SHP77 (cell line): ENCODE measurements around the gene STK32B.

Experiments used
- DNase-seq, 2 experiments: peaks; one replicate each; lab custom pipeline; 2025; lab: John Stamatoyannopoulos, UW

Gene STK32B

DNA sequence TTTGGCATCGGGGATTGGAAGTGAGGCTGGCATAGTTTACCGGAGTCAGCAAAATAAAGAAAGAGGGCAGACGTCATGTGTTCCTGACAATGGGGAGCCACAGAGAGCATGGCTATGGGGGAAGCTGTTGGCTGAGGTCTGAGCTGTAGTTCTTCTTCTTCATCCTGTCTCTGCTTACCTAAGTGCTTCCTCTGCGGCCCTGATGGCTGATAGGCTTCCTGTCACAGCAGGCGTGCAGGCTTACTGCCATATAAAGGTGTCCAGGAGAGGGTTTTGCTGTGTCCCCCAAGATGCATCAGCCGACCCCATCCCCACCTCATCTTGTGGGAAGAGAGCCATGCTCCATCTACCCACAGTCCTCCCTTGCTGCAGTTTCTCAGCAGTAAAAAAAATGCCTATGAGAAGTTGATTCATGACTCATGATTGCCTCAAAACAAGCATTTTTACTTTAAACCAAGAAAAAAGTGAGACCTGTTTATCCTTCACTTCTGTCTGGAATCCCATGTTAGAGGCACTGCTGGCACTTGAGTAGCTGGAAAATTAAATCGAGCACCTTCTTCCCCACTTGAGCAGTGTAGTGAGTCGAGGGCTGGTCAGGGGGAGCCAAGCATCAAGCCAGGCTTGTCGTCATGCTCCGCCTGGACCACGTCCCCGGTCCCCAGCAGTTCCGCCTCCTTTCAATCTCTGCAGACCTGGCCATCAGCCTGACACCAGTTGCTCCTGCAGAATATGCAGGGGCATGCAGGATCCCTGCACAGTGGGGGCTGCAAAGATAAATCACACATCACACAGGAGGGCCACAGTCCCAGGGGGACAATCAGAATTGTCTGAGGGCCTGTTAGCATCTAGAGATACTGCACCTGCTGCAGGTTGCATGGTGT, 419.3 kb downstream of the STK32B start:
- no peak for DNase-seq

DNA sequence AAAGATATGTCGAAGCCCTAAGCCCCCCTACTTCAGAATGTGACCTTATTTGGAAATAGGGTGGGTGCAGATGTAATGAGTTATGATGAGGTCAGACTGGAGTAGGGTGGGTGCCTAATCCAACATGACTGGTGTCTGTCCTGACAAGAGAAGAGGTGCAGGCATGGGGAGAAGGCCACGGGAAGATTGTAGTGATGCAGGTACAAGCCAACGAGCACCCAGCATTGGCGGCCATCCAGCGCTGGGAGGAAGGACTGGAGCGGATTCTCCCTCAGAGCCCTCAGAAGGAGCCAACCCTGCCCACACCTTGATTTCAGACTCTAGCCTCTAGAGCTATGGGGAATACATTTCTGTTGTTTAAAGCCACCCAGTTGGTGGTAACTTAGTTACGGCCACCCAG, 419.9 kb downstream of the STK32B start:
- no peak for DNase-seq

DNA sequence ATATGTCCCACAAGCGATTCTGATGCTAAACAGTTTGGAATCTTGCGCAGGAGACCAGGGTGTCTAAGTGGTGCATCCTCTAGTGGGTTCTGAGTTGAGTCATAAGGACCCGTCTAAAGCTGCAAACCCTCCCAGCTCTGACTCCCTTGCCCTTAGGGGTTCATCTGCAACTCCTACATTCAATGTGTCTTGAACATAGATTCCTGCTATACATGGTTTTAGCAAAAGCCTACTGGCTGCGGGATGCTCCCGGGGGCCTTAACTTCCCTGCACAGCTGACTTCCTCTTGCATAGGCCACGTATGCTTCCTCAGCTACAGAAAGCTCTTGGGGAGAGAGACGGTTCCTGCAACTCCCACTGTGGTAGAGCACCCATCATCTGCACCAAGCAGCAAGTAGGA, 420.4 kb downstream of the STK32B start:
- DNase-seq: no peak

DNA sequence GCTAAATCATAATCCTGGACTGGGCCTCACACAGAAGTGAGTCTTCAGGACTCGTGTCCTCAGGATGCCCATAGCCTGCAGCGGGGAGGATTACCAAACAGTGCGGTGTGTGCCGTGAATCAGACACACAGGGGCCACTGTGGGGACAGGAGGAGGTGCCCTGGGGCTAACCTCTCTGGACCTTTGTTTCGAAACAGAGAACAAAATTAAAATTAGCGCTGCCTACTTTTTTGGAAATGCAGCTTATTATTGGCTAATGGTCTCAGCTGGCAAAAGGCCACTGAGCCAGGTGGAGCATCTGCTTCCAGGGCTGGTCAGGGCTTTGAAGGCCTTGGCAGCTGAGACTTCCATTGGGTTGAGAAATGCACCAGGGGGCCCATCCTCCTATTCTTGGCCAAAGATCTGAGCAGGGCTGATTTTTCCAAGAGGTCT, 420.9 kb downstream of the STK32B start:
- no peak for DNase-seq

DNA sequence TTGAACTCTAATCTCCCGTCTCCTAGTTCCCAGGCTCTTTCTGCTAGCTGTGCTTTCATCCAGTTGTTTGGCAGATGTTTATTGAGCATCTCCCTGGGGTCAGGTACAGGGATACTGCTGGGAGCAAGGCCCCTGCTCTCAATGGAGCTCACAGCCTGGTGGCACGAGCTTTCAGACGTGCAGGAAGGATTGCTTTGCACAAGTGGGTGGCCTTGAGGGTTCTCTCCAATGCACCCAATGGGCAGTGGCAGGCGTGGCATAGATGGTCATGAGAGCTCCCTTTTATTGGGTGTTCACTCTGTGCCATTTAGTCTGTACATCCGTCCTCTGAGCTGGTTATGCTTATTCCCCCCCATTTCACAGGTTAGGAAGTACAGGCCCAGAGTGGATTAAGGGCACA, 421.8 kb downstream of the STK32B start:
- DNase-seq: no peak

DNA sequence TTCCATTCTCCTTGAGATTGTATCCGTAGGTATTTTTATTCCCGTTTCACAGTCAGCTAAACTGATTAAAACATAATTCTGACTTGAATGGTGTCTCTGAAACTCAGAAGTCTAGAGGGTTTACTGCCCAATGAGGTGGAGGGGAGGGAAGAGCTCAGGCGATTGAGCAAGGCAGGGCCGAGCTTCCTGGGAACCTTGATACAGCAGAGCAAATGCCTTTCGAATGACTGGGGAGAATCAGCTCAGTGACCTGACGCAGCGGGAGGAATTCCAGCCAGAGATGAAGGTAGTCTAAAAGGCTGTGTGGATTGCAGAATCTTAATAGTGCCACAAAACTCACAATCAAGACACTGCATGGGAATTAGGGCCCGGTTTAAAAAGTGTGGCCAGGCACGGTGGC, 423.5 kb downstream of the STK32B start:
- no peak for DNase-seq

DNA sequence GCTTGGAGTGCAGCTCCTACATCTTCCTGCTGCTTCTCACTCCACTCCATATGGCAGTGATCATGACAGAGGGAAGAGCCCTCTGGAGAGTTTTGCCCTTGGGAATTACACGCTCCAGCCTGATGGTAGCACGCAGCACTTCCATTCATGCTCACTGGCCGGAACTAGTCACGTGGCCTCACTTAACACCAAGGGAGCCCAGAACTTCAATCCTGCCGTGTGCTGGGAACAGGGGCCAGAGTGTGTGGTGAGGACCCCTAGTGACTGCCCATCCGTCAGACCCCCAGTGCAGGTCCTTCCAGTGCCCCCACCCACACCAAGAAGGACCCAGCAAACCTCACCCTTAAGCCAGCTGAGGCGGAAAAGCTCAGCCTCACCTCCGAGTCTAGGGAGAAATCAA, 426.3 kb downstream of the STK32B start:
- DNase-seq: no peak

DNA sequence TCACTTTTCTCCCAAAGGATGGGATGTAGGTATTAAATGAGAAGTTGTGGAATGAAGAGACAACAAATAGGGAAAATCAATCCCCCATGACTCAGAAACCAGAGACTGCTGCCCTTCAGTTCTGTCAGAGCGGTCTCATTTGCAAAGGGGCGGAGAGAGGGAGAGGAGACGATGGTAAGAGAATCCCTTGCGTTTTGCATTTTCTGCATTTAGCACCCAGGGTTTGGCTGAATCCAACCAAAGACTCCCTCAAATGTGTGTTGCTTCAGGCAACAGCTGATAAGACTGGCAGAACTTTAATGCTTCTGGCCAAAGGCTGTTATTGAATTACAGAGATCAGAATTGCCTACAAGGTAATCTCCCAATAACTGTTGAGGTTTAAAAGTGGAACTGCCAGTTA, 426.9 kb downstream of the STK32B start:
- DNase-seq: no peak

DNA sequence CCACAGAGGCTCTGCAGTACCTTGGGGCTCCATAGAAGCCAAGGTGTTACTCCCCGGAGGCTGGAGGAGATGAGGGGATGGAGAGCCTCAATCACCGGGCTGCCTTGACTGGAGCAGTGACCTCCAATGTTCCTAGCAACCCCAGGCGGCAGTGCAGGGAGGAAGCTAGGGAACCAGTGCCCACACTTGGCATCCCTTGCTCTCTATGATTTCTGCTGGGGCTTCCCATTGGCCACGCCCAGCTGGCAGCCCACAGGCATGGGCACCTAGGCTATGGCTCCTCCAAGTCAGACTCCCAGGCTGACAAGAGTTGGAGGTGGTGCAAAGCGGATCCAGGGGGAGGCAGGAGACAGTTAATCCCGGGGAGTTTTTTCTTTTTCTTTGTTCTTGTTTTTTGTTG, 427.4 kb downstream of the STK32B start:
- no peak for DNase-seq

DNA sequence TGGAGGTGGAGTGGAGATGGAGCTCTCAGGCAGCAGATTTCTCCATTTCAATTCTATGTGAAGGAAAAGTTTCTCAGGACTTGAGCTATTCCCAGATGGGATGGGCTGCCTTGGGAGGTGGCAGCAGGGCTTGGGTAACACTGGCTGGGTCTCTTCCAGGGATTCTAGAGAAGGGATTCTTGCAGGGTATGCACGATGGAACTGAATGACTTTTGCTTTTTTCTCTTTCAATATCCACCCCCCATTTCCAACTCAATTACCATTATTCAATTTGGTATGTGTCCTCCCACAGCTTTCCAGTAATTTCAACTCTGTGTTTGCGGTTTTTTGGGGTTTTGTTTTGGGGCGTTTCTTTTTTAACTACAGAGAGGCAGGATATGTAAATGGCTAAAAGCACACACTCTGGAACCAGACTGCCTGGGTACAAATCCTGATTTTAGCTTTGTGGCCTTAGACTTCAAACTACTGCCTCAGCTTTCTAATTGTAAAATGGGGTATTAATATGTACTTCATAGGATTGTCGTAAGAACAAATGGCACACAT, 428.3 kb downstream of the STK32B start:
- no peak for DNase-seq

DNA sequence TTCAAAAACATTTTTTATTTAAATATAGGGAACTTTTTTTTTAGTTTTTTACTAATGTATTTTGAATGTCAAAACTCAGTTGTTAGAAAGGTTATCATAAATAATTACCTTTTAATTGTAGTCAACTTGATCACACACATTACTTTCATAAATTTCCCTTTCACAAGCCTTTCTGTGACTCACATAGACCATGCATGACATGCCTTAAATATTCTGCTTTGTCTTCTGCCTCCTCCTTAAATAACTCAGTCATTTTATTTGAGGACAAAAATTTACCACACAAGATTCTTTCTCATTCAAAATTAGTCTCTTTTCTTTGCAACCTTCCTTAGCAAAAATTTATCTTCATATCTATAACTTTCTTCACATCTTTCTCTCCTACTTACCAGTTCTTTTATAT, 437.1 kb downstream of the STK32B start:
- no peak for DNase-seq

DNA sequence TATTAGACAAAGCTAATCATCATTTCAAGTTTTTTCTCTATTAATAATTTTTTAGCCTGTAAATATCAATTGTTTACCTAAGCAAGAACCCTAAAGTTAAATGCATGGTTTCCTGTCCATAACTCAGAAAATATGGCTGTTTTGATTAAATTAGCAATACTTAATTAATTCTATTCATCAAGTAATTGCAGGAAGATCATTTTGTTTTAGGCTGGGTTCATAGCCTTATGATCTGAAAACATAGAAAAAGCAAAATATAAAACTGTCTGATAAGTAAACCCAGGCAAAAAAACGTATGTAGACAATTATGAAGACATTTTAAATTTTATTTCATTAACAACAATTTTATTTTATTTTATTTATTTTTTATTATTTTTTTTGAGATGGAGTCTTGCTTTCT, 438.0 kb downstream of the STK32B start:
- DNase-seq: no peak

DNA sequence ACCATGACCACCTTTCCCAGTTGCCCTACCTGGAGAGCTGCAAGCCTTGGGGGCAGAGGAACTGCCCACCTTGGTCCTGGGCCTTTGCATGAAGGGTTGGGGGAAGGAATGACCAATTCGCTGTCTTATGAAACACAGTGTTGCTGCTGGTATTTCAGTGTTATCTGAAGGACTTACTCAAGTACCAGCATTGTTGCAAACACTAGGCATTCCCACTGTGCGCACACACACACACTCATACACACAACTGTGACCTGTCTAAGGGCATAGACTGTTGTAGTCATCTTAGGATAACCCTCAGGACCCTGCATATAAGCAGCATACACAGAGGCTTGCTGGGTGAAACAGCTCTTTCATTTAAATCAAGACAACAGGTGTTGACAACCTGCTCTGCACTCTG, 446.2 kb downstream of the STK32B start:
- DNase-seq: no peak

DNA sequence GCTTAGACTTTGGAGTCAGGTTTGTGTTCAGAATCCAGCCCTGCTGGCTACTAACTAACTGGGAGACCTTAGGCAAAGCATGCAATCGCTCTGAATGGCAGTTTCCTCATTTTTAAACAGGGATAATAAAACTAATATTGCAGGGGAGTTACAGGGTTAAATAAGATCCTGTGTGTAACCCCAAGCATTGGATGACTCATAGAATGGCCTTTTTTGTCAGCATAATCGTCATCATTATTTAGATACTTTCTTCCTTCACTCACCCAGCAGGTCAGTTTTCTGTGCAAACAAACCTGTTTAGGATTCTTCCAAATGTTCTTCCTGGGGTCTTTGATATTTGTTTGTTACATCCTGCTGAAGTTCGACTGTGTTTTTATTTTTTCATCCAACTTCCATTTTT, 448.9 kb downstream of the STK32B start:
- DNase-seq: no peak

DNA sequence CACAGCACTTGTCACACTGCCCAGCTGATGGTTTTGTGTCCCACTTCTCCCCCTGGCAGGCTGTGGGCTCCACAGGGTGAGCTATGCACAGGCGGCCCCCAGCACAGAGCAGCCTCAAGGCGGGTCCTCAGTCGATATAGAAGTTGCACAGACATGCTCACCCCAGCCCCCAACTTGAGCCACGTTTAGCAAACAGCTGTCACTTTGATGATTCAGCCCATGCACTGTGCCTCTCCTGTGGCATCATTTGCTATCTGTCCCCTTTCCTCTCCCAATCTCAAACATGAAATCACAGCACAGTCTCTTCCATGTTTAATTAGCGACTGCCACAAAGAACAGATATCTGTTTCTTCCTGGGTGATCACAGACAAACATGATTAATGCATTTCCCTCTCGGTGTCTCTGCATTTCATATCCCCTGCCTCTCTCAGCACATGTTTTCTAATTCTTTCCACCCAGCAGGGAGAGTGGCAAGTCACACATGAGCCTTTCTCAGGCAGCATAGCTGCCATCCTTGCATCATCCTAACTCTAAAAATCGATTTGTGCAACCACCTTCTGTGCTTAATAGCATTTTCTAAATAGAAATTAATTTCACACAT, 452.2 kb downstream of the STK32B start:
- no peak for DNase-seq

DNA sequence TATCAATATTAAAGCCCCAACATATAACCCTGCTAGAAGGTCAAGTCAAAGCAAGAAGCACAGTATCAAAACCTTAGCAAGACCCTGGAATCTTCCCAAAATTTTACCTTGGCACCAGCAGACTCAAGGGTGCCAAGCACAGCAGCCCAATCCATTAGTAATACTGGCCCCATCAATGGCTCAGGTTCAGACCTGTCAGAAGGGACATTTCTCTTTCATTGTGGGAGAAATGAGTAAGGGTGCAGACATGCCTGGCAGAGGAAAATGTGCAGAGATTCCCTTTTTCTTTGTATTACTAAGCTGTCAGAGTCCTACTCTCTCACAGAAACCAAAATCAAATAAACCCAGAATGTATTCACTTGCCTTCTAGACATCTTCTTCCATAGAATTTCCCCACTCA, 453.2 kb downstream of the STK32B start:
- no peak for DNase-seq

DNA sequence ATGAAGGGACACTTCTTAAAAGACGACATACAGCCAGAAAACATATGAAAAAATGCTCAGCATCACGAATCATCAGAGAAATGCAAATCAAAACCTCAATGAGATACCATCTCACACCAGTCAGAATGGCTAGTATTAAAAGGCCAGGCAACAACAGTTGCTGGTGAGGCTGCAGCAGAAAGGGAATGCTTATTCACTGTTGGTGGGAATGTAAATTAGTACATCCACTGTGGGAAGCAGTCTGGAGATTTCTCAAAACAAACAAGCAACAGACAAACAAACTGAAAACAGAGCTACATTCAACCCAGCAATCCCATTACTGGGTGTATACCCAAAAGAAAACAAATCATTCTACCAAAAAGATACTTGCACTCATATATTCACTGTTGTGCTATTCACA, 459.2 kb downstream of the STK32B start:
- DNase-seq: no peak

DNA sequence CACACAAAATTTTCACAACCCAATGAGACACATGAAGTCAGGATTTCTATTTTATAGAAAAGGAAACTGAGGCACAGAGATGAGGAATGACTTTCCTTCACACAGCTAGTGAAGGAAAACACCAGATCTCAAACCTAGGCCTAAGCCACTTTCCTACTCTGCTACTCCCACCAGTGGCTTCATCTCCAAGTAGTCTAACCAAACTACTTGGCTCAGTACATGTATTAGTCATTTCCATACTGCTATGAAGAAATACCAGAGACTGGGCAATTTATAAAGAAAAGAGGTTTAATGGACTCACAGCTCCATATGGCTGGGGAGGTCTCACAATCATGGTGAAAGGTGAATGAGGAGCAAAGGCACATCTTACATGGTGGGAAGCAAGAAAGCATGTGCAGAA, 460.5 kb downstream of the STK32B start:
- no peak for DNase-seq

DNA sequence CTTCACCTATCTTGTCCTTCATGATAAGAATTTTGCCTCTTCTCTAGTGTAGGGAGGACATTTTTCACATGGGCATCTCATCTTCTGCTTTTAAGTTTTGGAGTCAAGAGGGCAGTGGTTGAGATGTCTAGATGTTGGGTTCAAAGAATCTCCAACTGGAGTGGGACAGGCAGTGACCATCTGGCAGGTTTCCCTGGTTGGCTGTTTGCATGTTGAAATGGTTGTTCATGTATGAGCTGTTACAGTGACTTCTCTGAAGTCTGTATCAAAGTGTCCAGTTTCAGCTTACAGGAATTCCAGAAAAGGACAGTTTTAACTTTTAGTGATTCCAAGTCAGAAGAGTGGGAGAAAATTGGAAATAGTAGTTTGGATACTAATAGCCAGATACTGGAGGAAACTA, 464.4 kb downstream of the STK32B start:
- no peak for DNase-seq

DNA sequence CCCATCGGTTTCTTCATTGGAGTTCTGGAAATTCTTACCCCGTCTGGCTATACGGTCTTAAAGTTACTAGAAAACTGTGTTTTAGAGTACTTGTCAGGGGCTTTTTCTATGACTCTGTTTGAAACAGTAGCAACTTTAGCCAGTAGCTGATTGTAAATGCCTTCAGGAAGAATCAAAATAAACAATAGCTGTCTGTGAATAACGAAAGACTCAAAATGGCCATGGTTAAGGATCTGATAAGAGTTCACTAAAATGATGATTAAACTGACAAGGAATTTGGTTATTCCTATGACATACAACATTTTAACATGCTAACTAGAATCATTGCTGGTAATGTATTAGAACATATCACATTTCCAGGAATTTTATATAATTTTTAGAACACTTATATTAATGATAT, 466.1 kb downstream of the STK32B start:
- no peak for DNase-seq

DNA sequence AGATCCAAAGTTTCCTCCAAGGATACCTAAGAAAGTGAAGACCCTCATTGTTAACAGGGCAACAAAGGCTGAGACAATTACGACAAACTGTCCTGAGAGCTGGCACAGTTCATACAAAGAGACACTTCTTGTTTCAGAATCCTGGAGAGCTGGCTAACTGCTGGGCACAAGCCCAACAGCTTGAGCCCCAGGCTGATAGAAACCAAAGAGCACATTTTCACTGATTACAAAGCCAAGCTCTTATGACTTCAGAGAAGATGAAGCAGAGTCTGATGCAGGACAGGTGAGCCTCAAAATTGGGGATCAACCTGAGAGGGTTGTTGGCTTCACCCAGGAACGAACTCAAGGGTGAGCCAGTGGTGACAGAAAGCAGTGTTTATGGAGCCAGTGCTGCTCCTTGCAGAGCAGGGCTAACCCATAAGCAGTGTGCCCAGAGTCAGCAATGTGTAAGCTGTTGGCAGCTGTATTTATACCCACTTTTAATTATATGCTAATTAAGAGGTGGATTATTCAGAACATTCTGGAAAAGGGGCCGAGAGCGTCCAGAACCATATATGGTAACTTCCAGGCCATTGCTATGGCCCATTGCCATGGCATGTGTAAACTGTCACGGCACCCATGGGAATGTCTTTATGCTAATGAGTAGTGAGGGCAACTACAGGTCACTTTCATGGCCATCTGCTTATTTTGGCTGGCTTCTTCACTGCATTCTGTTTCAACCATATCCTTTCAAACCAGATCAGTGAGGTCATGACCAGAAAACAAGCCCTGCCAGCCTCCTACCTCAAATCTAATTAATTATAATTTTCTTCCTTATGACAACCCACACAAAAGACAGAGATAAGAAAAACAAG, 473.4 kb downstream of the STK32B start:
- peak in 1 of 2 experiments; percentile 5 for DNase-seq

DNA sequence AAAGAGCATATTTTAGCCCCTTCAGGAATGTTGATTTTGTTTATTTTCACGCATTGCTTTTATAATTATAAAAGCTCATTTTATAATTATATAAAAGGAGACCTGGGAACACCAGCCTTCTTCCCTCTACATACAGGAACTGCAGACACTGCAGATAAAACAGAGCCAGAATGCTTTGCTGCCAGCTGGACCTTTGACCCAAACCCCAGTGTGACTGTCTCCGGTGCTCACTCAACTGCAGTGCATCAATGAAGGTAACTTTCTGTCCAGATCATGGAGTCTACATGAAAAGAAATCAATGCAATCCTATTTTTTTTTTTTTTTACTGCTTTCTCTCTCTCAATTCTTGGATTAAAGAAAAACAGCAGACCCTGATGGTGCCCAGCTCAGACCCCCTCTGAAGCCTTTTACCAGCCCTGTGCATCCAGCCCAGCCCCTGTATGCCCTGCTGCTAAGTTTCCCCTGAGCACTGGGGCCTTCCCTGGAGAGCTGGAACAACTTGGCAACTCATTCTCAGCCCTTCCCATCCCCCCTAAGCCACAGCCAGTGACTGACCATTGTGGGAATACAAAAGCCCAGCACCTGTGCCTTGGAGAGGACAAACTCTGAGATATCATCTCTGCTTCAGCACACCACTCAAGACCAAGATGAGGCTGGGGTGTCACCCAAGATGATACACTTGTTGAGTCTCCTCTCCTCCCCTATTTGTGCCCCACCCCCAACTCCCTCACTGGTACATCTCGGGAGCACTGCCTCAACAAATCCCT, 475.0 kb downstream of the STK32B start:
- DNase-seq: no peak
